B cell (primary cell): Measurements from ENCODE around the gene ATP8A2.

Source experiments
- EZH2 ChIP-seq: IDR thresholded peaks from 2 replicates; pipeline ENCODE4 v1.6.1; 2012; ENCODE audit warnings: borderline replicate concordance, low read depth, mild to moderate bottlenecking, moderate library complexity, low read length; ENCODE audit not compliant: insufficient read depth, poor library complexity, severe bottlenecking
- TF ChIP-seq, protein P1 (sequence below): fragments of 200-600 bp; IDR thresholded peaks from one replicate; pipeline ENCODE4 v1.8.0; 2022; ENCODE audit warnings: antibody characterized with exemption, mild to moderate bottlenecking

DNA sequence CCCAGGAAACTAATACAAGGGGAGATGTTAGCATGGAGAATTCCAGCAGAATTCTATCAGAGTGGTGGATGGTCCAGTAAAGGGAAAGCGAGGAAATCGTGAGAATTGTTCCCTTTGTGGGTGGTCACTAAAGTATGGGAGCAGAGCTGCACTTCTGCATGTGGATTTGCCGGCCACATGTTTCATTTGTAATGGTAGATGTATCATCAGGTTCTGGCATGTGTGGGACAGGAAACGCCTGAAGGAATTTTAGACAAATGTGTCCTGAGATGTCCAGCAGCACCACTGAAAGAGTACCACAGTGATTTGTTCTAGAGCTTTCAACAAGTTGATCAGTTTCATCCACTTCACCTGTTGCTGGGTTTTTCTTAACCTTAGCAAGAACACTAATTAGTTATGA, 371.6 kb downstream of the ATP8A2 start:
- TF ChIP-seq, protein P1, sequence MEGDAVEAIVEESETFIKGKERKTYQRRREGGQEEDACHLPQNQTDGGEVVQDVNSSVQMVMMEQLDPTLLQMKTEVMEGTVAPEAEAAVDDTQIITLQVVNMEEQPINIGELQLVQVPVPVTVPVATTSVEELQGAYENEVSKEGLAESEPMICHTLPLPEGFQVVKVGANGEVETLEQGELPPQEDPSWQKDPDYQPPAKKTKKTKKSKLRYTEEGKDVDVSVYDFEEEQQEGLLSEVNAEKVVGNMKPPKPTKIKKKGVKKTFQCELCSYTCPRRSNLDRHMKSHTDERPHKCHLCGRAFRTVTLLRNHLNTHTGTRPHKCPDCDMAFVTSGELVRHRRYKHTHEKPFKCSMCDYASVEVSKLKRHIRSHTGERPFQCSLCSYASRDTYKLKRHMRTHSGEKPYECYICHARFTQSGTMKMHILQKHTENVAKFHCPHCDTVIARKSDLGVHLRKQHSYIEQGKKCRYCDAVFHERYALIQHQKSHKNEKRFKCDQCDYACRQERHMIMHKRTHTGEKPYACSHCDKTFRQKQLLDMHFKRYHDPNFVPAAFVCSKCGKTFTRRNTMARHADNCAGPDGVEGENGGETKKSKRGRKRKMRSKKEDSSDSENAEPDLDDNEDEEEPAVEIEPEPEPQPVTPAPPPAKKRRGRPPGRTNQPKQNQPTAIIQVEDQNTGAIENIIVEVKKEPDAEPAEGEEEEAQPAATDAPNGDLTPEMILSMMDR = no peak
- no peak for TF ChIP-seq EZH2
